Forelimb muscle (tissue), 1 donor: ENCODE data around the gene ZFP36L2. TPM values are rescaled to one million over a fixed set of nuclear protein-coding genes. Genes with fewer than 3 reads are reported as not detected.

Source experiments
- DNase-seq: peaks from one replicate; pipeline ENCODE4 v3.0.0-alpha.2; 2013; ENCODE audit warnings: low read depth
- polyA plus RNA-seq: library from polyadenylated mRNA; unstranded; fragments of 120-200 nt; gene quantifications from one replicate; pipeline ENCODE4 v1.2.1, GENCODE V29; 2013; ENCODE audit not compliant: insufficient read length

The ZFP36L2 gene
- polyA plus RNA-seq, 1 donor, result 55.1 TPM

DNA sequence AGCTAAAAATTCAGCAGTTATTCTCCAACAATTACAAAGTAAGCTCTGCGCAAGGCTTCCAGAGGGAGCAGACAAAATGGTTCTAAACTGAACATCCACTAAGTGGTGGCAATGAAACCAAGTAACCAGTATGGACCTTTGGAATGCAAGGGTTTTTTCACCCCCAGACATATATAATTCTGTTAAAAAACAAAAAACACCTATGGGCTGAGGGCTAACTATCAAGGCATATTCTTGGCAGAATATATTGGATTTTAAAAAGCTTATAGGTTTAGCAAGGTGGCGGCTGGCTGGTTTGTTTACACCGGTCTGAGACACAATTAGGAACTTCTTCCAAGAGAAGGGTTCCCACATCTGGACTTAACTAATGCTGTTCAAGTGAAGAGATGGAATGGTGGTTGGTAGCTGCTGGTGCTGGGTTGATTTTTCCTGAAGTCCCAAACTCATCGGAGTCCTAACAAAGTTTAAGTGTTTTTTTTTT, 2.8 kb downstream of the ZFP36L2 start:
- DNase-seq, result no peak

DNA sequence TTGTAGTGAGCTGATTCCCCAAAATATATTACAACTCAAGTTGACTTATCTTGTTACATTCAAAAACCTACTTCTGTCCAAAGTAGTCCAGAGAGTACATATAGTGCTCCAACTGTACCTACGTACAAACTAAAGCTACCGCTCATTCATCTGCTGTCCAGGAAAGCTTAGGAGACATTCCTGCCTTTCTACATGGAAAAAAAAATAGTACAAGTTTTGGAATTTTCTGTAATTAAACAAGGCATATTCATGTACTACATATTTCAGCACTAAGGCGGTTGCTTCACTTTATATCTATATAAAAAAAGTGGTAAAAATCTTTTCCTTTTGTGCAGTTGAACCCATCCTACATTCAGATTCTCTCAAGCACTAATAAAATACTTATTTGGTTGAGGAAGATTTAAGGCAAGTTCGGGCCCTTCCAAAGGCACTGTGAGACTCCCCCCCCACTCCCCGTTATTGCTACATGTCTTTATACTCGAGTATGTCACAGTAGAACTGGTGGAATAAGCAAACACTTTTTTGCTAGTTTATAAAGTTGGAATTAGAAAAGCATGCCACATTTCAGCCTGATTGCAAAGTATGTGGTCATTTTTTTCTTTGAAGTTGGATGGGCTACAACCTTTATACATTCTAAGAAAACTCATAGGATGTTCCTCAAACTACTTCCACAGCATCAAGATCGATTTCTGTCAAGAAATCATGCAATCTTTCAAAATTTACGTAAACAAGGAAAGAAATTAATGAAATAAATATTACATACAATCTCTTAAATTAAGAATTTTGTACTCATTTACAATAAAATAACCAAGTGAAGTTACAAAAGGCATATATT, 3.7 kb downstream of the ZFP36L2 start:
- no peak for DNase-seq

DNA sequence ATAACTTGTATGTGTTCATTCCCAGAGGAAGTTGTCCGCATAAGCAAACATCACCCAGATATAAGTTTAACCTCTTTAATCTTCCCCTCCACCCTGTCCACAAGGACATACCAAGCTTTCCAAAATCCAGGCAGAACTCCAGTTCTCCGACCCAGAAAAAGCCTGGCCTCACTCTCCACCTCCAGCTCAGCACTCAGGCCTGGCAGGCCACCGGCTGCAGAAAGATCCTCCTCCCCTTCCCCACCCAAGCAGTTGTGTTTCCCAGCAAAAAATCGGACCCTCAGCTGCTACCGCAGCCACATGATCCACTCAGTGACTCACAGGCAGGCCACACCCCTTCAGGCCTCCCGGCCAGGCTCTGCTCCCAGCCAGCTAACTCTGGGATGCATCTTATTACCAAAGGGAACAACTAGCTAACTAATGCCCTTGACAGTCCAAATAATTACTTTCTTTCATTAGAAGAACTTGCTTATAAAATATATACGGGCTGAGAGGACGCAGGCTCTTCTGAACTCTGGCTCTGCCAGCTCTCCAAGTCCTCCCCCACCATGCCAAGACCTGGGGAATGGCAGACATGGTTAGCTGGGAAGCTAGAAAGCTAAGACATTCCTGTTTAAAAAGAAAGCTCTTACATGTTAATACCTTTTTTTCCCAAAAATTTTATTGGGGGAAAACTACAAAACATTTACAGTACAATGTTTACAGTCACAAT, 4.5 kb downstream of the ZFP36L2 start:
- DNase-seq, result peak; percentile 98

DNA sequence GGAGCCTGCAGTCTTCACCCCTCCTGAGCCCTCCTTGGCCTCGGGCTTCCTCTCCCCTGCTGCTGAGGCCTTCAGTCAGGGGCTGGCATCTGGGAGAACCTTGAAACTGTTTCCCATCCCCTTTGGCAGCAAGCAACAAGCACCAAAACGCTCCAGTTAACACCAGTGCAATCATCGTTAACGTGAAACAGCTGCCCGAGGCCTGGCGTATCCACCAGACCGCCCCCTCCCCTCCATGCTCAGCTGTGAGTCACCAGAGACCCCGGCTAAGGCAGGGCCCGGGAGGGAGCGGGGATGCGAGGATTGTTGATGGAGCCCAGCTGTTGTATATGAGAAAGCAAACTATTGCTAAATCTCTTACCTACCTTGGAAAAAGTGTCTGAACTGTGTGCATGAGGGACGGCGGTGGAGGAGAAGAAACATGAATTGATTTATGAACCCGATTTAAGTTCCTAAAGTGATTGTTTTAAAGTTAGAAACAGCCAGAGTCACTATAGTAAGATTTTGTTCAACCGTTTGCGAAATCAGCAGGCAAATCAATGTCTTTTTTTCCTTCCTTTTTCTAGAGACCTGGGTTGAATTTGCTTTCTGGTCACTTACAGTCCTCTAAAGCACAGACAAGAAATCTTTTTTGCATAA, 5.2 kb downstream of the ZFP36L2 start:
- no peak for DNase-seq

GRCh38 chr2:43220760-43221123, 5.7 kb downstream of the ZFP36L2 start:
- DNase-seq, result no peak

DNA sequence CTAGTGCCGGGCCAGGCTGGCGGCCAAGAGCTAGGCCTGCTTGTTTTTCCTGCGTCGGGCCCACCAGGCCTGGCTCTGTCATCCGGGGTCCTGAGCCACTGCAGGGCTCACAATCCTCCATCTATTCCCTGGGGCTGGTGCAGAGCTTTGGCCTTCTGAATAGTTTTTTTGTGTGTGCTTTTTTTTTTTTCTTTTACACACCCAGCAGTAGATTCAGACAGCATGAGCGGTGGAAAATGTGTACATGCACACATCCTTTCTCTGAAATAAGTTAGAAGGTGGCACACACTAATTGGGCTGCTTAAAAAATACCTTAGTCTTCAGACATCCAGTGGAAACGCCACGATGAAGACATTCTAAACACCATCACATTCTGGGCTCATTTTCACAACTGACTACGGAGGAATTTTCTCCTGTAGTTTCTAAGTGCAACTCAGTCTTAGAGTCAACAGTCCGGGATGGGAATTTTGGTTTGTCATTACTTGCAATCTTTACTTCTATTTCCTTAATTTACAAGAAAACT, 6.1 kb downstream of the ZFP36L2 start:
- no peak for DNase-seq

GRCh38 chr2:43219383-43220228, 6.8 kb downstream of the ZFP36L2 start:
- no peak for DNase-seq

DNA sequence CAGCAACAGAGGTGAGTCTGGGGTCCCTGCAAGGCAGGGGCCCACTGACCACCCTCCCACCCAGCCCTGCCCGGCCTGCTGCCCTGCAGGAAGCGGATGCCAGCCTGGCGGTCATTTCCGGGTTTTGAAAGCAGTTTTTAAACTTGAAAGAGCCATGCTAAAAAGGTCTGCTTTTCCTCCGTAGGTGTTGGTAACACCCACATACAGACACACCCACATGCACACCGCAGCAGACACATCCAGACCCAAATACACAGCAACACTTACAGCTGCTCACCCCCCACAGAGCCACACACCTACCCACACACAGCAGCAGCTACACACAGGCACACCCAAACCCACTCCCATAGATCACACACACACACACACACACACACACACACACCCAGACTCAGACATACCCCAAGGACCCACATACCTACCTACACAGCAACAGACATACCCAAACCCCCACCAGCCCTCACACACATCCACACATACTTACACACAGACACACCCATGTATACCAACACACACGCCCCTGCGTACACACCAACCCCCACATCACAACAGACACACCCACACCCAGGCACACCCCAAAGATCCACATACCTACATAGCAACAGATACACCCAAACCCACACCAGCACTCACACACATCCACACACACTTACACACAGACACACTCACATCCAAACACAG, 7.6 kb downstream of the ZFP36L2 start:
- no peak for DNase-seq

GRCh38 chr2:43218155-43218701, 8.2 kb downstream of the ZFP36L2 start:
- DNase-seq, result no peak

DNA sequence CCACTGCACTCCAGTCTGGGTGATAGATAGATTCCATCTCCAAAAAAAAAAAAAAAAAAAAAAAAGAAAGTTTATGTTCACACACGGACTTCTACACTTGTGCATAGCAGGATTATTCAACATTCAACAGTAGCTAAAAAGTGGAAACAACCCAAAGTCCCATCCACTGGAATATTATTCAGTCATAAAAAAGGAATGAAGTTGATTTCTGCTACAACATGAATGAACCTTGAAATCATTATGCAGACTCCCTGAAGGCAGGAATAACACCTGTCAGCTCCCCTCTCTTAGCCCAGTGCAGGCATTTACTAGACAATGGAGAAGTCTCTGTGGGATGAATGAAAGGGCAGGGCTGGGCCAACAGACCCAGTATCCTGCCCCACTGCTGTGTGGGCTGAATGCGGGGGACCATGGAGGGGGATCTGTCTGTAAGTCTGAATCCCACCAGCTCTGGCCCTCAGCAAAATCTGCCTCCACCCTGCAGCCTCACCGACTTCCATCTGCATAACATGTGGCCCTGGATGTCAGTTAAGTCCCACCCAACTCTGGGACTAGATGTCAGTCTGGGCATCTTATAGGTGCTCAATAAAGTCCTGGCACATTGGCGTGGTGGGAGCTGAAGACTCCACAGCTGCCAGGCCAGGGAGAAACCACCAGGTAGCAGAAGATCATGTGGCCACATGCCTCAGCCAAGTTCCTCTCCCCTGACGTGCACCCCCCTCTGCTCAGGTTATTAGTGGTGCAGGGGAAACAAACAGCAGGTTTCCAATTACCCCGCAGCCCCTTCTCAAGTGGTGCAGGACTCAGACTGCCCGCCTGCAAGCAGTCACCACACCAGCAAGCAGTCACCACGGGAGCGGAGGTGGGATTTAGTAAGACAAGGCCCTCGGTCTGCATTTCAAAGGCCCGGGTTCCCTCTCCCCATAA, 8.9 kb downstream of the ZFP36L2 start:
- no peak for DNase-seq

GRCh38 chr2:43216629-43217028, 9.8 kb downstream of the ZFP36L2 start:
- DNase-seq, result no peak

DNA sequence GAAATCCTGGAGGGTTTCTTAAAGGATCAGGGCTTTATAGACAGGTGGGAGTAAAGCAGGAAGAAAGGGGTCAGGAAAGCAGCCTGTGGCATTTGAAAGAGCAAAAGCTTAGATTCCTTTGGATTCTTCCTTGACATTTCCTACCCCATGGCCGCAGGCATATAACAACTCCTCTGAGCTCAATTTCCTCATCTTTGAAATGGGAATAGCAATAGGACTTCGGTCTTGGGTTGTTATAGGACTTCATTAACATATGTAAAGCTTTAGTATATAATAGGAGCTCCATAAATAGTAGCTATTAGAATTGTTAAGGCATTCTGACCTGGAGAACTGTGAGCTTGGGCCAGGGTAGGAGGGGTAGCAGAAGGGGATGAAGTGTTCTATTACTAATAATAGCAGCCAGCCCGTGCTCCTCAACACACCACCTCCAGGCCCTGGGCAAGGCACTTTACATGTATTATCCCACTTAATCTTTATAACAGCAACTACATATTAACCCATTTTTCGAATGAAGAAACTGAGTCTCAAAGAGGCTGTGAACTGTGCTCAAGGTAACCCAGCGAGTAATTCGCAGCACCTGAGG, 10.6 kb downstream of the ZFP36L2 start:
- DNase-seq, result no peak

DNA sequence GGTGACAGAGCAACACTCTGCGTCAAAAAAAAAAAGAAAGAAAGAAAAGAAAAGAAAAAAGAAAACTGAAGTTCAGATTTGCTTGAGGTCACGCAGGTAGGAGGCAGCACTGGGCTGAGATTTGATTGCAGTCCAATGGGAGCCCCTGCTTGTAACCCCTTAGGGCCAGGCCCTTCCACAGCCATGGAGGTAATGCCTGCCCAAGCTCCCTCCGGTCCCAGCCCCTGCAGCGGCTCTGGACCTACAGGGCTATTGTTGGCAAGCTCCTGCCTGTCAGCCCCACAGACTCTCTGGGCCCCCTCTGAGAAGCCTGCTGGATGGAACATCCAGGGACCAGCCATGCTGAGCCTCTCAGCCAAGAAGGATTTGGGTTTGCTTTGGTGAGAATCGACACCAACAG, 12.2 kb downstream of the ZFP36L2 start:
- no peak for DNase-seq

GRCh38 chr2:43212931-43213330, 13.5 kb downstream of the ZFP36L2 start:
- DNase-seq, result no peak

- DNase-seq, result no peak
Observed at GRCh38 chr2:43212216-43212835, 14.1 kb downstream of the ZFP36L2 start.

GRCh38 chr2:43210467-43211303, 15.7 kb downstream of the ZFP36L2 start:
- no peak for DNase-seq

- DNase-seq, result no peak
Observed at GRCh38 chr2:43210125-43210466, 16.3 kb downstream of the ZFP36L2 start.
